SK-N-SH (cell line): ENCODE results near the gene RBM33. TPM values are rescaled to one million over a fixed set of nuclear protein-coding genes. Genes with fewer than 3 reads are reported as not detected.
"Not testable (repeated sequence)": the region's sequence is repeated elsewhere in the genome, so short reads cannot be mapped to it uniquely, and the experiment has no call there.

Experiments
- CTCF ChIA-PET: fragments of 300-600, 350-600 bp; formaldehyde crosslinking; extraction: SDS; loops from one replicate; lab custom pipeline; 2021; lab: Yijun Ruan, JAX
- POLR2A ChIA-PET: fragments of 350-600 bp; sonication (Branson Sonifier 250); formaldehyde crosslinking; extraction: SDS; loops from one replicate; lab custom pipeline; 2020; ENCODE audit warnings: antibody characterized with exemption, inconsistent platforms; lab: Yijun Ruan, JAX
- DNase-seq: peaks from one replicate; pipeline ENCODE4 v3.0.0; 2012
- H2AFZ ChIP-seq: fragments of 200-600 bp; sonication (generic); 2 replicates; pipeline ENCODE4 v1.8.1; 2016; ENCODE audit warnings: antibody characterized with exemption, mild to moderate bottlenecking, low read depth
- H3F3A ChIP-seq: fragments of 200-600 bp; sonication (generic); replicated peaks from 2 replicates; pipeline ENCODE3; 2016; ENCODE audit warnings: antibody characterized with exemption, mild to moderate bottlenecking; ENCODE audit not compliant: insufficient read depth
- H3K27ac ChIP-seq, 2 experiments: fragments of 200-500 bp in 1 of 2; fragments of 200-600 bp in 1 of 2; sonication (Bioruptor generic) in 1 of 2; sonication (generic), shearing (Covaris generic) in 1 of 2; 2 replicates each; pipeline versions ENCODE4 v1.5.1 to v1.6.1; 2014 to 2016; ENCODE audit warnings: low read depth in 2 of 2, inconsistent platforms in 1 of 2, low read length in 1 of 2, mild to moderate bottlenecking in 1 of 2, mixed read lengths in 1 of 2
- H3K27me3 ChIP-seq: fragments of 200-600 bp; sonication (generic), shearing (Covaris generic); 2 replicates; pipeline ENCODE4 v1.6.1; 2016; ENCODE audit warnings: mixed run types; ENCODE audit not compliant: insufficient read depth
- H3K36me3 ChIP-seq, 2 experiments: fragments of 200-500 bp in 1 of 2; fragments of 200-600 bp in 1 of 2; sonication (Bioruptor generic) in 1 of 2; sonication (generic) in 1 of 2; replicated peaks in 1 of 2; 2 replicates each; pipeline versions ENCODE3 to v1.5.1; 2014 to 2016; ENCODE audit warnings: low read length in 1 of 2, mild to moderate bottlenecking in 1 of 2; ENCODE audit not compliant: insufficient read depth in 2 of 2, control insufficient read depth in 1 of 2
- H3K4me1 ChIP-seq, 2 experiments: fragments of 200-500 bp in 1 of 2; fragments of 200-600 bp in 1 of 2; sonication (Bioruptor generic) in 1 of 2; sonication (generic), shearing (Covaris generic) in 1 of 2; 2 replicates each; pipeline versions ENCODE4 v1.5.1 to v1.6.1; 2014 to 2016; ENCODE audit warnings: low read depth in 1 of 2, low read length in 1 of 2, mixed run types in 1 of 2; ENCODE audit not compliant: insufficient read depth in 2 of 2, control insufficient read depth in 1 of 2
- H3K4me2 ChIP-seq: fragments of 200-600 bp; sonication (generic), shearing (Covaris generic); 2 replicates; pipeline ENCODE4 v1.6.1; 2017; ENCODE audit warnings: mixed run types
- H3K4me3 ChIP-seq, 2 experiments: fragments of 200-500 bp in 1 of 2; fragments of 200-600 bp in 1 of 2; sonication (Bioruptor generic) in 1 of 2; sonication (generic), shearing (Covaris generic) in 1 of 2; 2 replicates each; pipeline versions ENCODE4 v1.5.1 to v1.8.1; 2014 to 2016; ENCODE audit warnings: low read depth in 2 of 2, inconsistent platforms in 1 of 2, low read length in 1 of 2, mild to moderate bottlenecking in 1 of 2, mixed read lengths in 1 of 2, moderate library complexity in 1 of 2
- H3K79me2 ChIP-seq: fragments of 200-600 bp; sonication (generic); 2 replicates; pipeline ENCODE4 v1.8.1; 2017; ENCODE audit warnings: mild to moderate bottlenecking; ENCODE audit not compliant: insufficient read depth
- H3K9ac ChIP-seq: fragments of 200-600 bp; sonication (generic); 2 replicates; pipeline ENCODE4 v1.6.1; 2017; ENCODE audit warnings: mixed run types
- H3K9me2 ChIP-seq: fragments of 200-600 bp; sonication (generic); 2 replicates; pipeline ENCODE4 v1.6.1; 2017; ENCODE audit warnings: mixed run types
- H3K9me3 ChIP-seq: fragments of 200-600 bp; sonication (generic); 2 replicates; pipeline ENCODE4 v1.6.1; 2017; ENCODE audit warnings: mixed run types, mild to moderate bottlenecking, moderate library complexity
- H4K20me1 ChIP-seq: fragments of 200-600 bp; sonication (generic); 2 replicates; pipeline ENCODE4 v1.6.1; 2017; ENCODE audit warnings: mild to moderate bottlenecking, mixed run types; ENCODE audit not compliant: insufficient read depth
- ELF1 ChIP-seq: IDR thresholded peaks from 2 replicates; pipeline ENCODE4 v1.4.0; 2012
- EP300 ChIP-seq, 2 experiments: IDR thresholded peaks; 2 replicates each; pipeline versions ENCODE4 v1.4.0 to v1.6.1; 2012; ENCODE audit warnings: borderline replicate concordance in 1 of 2, low read depth in 1 of 2, low read length in 1 of 2
- GABPA ChIP-seq: IDR thresholded peaks from 2 replicates; pipeline ENCODE4 v1.4.0; 2012; ENCODE audit warnings: low read depth, mild to moderate bottlenecking
- IRF3 ChIP-seq: fragments of 150-350 bp; IDR thresholded peaks from 2 replicates; pipeline ENCODE4 v1.6.1; 2016; ENCODE audit warnings: mild to moderate bottlenecking, low read depth, low read length
- JUND ChIP-seq: IDR thresholded peaks from 2 replicates; pipeline ENCODE4 v1.4.0; 2012
- MXI1 ChIP-seq: IDR thresholded peaks from 2 replicates; pipeline ENCODE4 v1.6.1; 2012; ENCODE audit warnings: mild to moderate bottlenecking, low read depth, low read length, improper control_type of control experiment
- POLR2AphosphoS5 ChIP-seq: IDR thresholded peaks from 2 replicates; pipeline ENCODE4 v1.6.1; 2012; ENCODE audit warnings: low read depth, low read length
- SMC3 ChIP-seq: IDR thresholded peaks from 2 replicates; pipeline ENCODE4 v1.6.1; 2012; ENCODE audit warnings: low read depth, low read length, improper control_type of control experiment
- TCF12 ChIP-seq: IDR thresholded peaks from 2 replicates; pipeline ENCODE4 v1.4.0; 2012
- USF1 ChIP-seq: IDR thresholded peaks from 2 replicates; pipeline ENCODE4 v1.4.0; 2012; ENCODE audit warnings: low read depth, borderline replicate concordance
- WGBS: methylation state at CpG from one replicate; pipeline ENCODE4 v1.1.6; 2017; ENCODE audit warnings: low lambda C conversion rate; 5-methylcytosine and 5-hydroxymethylcytosine counted together
- polyA plus RNA-seq, 3 experiments: library from polyadenylated mRNA; depleted of rRNA; stranded (reverse); fragments of >200 nt; gene quantifications; 2 replicates each; pipeline ENCODE4 v1.2.3, GENCODE V29; 2012
- TF ChIP-seq, protein P1 (sequence below): IDR thresholded peaks from 2 replicates; pipeline ENCODE4 v1.6.1; 2012; ENCODE audit warnings: mild to moderate bottlenecking, low read depth, low read length, moderate library complexity

The RBM33 gene
- polyA plus RNA-seq, 1 of the 3 experiments (the other 2 are of a cell fraction) = 13.8 TPM

GRCh38 chr7:155615085-155615484 lies 29.4 kb upstream of the RBM33 start:
- H3K79me2 ChIP-seq, H3K9me3 ChIP-seq, H3F3A ChIP-seq, DNase-seq, H3K4me3 ChIP-seq, CTCF ChIA-PET, H3K4me1 ChIP-seq, H3K9ac ChIP-seq, H3K36me3 ChIP-seq, H3K9me2 ChIP-seq, H4K20me1 ChIP-seq, POLR2A ChIA-PET, H3K27ac ChIP-seq, H3K4me2 ChIP-seq, H2AFZ ChIP-seq: not testable (repeated sequence)
- WGBS = 81% methylated on average over 6 of the region's 6 CpGs
- H3K27me3 ChIP-seq = peaks cover 48% of the 10 kb centered on the region

- peaks cover 45% of the 10 kb centered on the region for H3K27me3 ChIP-seq
- no peaks in the 10 kb centered on the region for H3K36me3 ChIP-seq
- ChIA-PET POLR2A (no interaction called here), CTCF (interaction anchor here (0.6 to 1.0 kb wide), 3 partner anchors 20 to 119 kb away, joined by 3 to 6 read pairs (median 4); no protein-coding TSS in a partner anchor)
- no peaks in the 10 kb centered on the region for H3F3A ChIP-seq
- TF ChIP-seq GABPA (no peak), MXI1 (no peak), SMC3 (no peak), EP300 (IDR thresholded peaks at IDR 0.05; ENCODE audit: borderline replicate concordance in 1 of 2, low read depth in 1 of 2, low read length in 1 of 2) (no peak), IRF3 (no peak), JUND (no peak), USF1 (no peak), TCF12 (no peak), POLR2AphosphoS5 (no peak), ELF1 (no peak)
- TF ChIP-seq, protein P1, sequence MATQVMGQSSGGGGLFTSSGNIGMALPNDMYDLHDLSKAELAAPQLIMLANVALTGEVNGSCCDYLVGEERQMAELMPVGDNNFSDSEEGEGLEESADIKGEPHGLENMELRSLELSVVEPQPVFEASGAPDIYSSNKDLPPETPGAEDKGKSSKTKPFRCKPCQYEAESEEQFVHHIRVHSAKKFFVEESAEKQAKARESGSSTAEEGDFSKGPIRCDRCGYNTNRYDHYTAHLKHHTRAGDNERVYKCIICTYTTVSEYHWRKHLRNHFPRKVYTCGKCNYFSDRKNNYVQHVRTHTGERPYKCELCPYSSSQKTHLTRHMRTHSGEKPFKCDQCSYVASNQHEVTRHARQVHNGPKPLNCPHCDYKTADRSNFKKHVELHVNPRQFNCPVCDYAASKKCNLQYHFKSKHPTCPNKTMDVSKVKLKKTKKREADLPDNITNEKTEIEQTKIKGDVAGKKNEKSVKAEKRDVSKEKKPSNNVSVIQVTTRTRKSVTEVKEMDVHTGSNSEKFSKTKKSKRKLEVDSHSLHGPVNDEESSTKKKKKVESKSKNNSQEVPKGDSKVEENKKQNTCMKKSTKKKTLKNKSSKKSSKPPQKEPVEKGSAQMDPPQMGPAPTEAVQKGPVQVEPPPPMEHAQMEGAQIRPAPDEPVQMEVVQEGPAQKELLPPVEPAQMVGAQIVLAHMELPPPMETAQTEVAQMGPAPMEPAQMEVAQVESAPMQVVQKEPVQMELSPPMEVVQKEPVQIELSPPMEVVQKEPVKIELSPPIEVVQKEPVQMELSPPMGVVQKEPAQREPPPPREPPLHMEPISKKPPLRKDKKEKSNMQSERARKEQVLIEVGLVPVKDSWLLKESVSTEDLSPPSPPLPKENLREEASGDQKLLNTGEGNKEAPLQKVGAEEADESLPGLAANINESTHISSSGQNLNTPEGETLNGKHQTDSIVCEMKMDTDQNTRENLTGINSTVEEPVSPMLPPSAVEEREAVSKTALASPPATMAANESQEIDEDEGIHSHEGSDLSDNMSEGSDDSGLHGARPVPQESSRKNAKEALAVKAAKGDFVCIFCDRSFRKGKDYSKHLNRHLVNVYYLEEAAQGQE = no peak
- H3K27ac ChIP-seq = no peak overlapping the region
- no peak overlapping the region for H3K4me2 ChIP-seq
- no peaks in the 10 kb centered on the region for H3K9me3 ChIP-seq
- 37% methylated on average over 16 of the region's 16 CpGs for WGBS
- no peaks in the 10 kb centered on the region for H3K9me2 ChIP-seq
- no peak overlapping the region for H3K9ac ChIP-seq
- no peak overlapping the region for H2AFZ ChIP-seq
- DNase-seq = no peak
- H3K4me3 ChIP-seq = no peak overlapping the region
- no peaks in the 10 kb centered on the region for H4K20me1 ChIP-seq
- H3K79me2 ChIP-seq = no peaks in the 10 kb centered on the region
- H3K4me1 ChIP-seq = no peaks in the 10 kb centered on the region
These were observed 25.5 kb upstream of the RBM33 start for GRCh38 chr7:155618708-155619633.
